OCI-LY3 (cell line): Measurements from ENCODE around the gene ZNF263.

Experiments used
- H2AFZ ChIP-seq: fragments of 200-600, 300-600 bp; shearing (Covaris generic); 2 replicates; pipeline ENCODE4 v1.6.0; 2014; ENCODE audit warnings: antibody characterized with exemption, low read depth, low read length
- H3K27ac ChIP-seq: fragments of 200-600, 300-600 bp; sonication (generic); 2 replicates; pipeline ENCODE4 v1.5.1; 2014; ENCODE audit warnings: mild to moderate bottlenecking, low read length, moderate library complexity, mixed read lengths
- H3K27me3 ChIP-seq: fragments of 200-600, 300-600 bp; sonication (generic); 2 replicates; pipeline ENCODE4 v1.6.1; 2014; ENCODE audit warnings: low read depth, low read length, mixed read lengths
- H3K36me3 ChIP-seq: fragments of 200-600, 300-600 bp; sonication (generic); replicated peaks from 2 replicates; pipeline ENCODE3; 2014; ENCODE audit warnings: low read depth, low read length, mixed read lengths
- H3K4me1 ChIP-seq: fragments of 300-600, 200-600 bp; sonication (generic); 2 replicates; pipeline ENCODE4 v1.6.1; 2014; ENCODE audit warnings: low read length, mixed read lengths
- H3K4me2 ChIP-seq: fragments of 200-600, 300-600 bp; sonication (generic); 2 replicates; pipeline ENCODE4 v1.6.1; 2014; ENCODE audit warnings: low read length, mixed read lengths
- H3K4me3 ChIP-seq: fragments of 300-600, 200-600 bp; sonication (generic); 2 replicates; pipeline ENCODE4 v1.5.1; 2014; ENCODE audit warnings: antibody characterized with exemption, mild to moderate bottlenecking, low read length, moderate library complexity
- H3K79me2 ChIP-seq: fragments of 300-600, 200-600 bp; shearing (Covaris generic); 2 replicates; pipeline ENCODE4 v1.6.1; 2014; ENCODE audit warnings: mild to moderate bottlenecking, low read length, mixed read lengths
- H3K9ac ChIP-seq: fragments of 300-600, 200-600 bp; shearing (Covaris generic); 2 replicates; pipeline ENCODE4 v1.6.0; 2014; ENCODE audit warnings: mild to moderate bottlenecking, low read length, moderate library complexity
- H3K9me3 ChIP-seq: fragments of 200-600, 300-600 bp; shearing (Covaris generic); 2 replicates; pipeline ENCODE4 v1.6.1; 2014; ENCODE audit warnings: low read length, mixed read lengths; ENCODE audit not compliant: insufficient read depth
- H4K20me1 ChIP-seq: fragments of 200-600, 300-600 bp; sonication (generic); 2 replicates; pipeline ENCODE4 v1.6.1; 2016; ENCODE audit warnings: low read length, mixed read lengths; ENCODE audit not compliant: insufficient read depth
- EZH2phosphoT487 ChIP-seq: fragments of 200-600 bp; shearing (Covaris generic); IDR thresholded peaks from 2 replicates; pipeline ENCODE4 v1.6.1; 2018; ENCODE audit warnings: antibody characterized with exemption, mixed run types, low read depth
- TF ChIP-seq, protein P1 (sequence below): fragments of 200-600, 300-600 bp; sonication (generic); IDR thresholded peaks from 2 replicates; pipeline ENCODE4 v1.5.1; 2014; ENCODE audit warnings: antibody characterized with exemption, low read length, low read depth

The ZNF263 gene

DNA sequence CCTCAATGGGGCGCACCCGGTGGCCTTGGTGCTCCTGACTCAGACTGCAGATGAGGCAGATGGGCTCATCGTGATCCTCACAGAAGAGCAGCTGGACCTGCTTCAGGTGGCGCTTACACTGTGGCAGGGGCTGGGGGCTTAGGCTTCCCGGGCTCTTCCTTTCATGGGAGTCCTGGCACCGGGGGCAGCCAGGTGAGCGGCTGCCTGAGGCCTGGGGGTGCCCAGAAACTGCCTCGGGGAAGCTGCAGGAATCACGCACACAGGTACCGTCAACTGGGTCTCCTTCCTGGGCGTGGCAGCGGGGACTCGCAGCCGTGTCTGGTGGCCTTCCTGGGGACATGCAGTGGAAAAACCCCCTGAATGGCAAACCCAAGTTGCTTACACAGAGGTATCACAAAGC lies 33.8 kb upstream of the ZNF263 start:
- H3K4me3 ChIP-seq: no peak overlapping the region
- H3K27me3 ChIP-seq: no peaks in the 10 kb centered on the region
- H3K36me3 ChIP-seq: no peaks in the 10 kb centered on the region
- no peak overlapping the region for H3K4me2 ChIP-seq
- no peak for TF ChIP-seq EZH2phosphoT487
- TF ChIP-seq, protein P1, sequence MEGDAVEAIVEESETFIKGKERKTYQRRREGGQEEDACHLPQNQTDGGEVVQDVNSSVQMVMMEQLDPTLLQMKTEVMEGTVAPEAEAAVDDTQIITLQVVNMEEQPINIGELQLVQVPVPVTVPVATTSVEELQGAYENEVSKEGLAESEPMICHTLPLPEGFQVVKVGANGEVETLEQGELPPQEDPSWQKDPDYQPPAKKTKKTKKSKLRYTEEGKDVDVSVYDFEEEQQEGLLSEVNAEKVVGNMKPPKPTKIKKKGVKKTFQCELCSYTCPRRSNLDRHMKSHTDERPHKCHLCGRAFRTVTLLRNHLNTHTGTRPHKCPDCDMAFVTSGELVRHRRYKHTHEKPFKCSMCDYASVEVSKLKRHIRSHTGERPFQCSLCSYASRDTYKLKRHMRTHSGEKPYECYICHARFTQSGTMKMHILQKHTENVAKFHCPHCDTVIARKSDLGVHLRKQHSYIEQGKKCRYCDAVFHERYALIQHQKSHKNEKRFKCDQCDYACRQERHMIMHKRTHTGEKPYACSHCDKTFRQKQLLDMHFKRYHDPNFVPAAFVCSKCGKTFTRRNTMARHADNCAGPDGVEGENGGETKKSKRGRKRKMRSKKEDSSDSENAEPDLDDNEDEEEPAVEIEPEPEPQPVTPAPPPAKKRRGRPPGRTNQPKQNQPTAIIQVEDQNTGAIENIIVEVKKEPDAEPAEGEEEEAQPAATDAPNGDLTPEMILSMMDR: no peak
- no peak overlapping the region for H3K27ac ChIP-seq
- H3K4me1 ChIP-seq: no peaks in the 10 kb centered on the region
- no peaks in the 10 kb centered on the region for H3K79me2 ChIP-seq
- H3K9ac ChIP-seq: no peak overlapping the region
- H3K9me3 ChIP-seq: no peaks in the 10 kb centered on the region
- H2AFZ ChIP-seq: no peak overlapping the region
- no peaks in the 10 kb centered on the region for H4K20me1 ChIP-seq

DNA sequence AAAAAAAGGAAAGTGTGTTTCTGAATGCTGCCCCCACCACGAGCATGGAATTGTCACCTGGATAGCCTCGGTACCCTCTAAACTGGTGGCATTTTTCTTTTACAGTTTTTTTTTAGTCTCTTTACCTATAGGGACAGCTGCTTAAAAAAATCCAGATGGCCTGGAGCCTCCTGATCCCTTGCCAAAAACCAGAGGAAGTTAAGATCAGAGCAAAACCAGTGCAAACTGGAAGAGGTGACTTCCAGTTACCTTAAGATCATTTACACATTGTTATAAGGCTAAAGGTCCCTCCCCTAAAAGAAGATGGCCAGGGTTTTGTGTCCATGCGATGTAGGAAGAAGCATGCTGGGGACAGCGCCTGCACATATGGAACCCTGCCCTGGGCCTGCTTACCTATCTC lies 30.3 kb upstream of the ZNF263 start:
- no peak overlapping the region for H3K9ac ChIP-seq
- no peak for TF ChIP-seq EZH2phosphoT487
- TF ChIP-seq, protein P1: no peak
- no peaks in the 10 kb centered on the region for H3K79me2 ChIP-seq
- H3K27me3 ChIP-seq: no peaks in the 10 kb centered on the region
- no peaks in the 10 kb centered on the region for H3K4me1 ChIP-seq
- H3K9me3 ChIP-seq: no peaks in the 10 kb centered on the region
- no peak overlapping the region for H3K4me2 ChIP-seq
- no peak overlapping the region for H3K4me3 ChIP-seq
- H4K20me1 ChIP-seq: no peaks in the 10 kb centered on the region
- H2AFZ ChIP-seq: no peak overlapping the region
- H3K36me3 ChIP-seq: no peaks in the 10 kb centered on the region
- no peak overlapping the region for H3K27ac ChIP-seq

DNA sequence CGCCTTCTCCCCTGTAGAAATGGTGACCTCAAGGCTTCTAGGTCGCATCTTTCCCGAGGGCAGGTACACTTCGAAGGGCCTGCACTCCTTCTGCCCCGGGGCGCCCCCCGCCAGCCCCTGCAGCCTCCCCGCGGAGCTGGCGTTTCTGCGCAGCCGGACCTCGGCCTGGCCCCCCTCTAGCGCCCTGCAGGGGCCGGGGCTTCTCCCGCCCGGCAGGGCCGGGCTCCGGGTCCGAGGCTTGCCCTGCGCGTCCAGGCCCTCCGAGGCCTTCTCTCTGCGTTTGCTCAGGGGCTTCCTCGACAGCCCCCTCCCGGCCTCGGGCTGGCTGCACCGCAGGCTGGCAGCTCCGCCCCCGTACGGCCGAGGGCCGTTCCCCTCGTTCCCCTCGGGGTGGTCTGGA lies 29.0 kb upstream of the ZNF263 start:
- no peak overlapping the region for H3K4me2 ChIP-seq
- H3K9ac ChIP-seq: no peak overlapping the region
- H3K36me3 ChIP-seq: no peaks in the 10 kb centered on the region
- H3K27ac ChIP-seq: no peak overlapping the region
- H4K20me1 ChIP-seq: no peaks in the 10 kb centered on the region
- no peaks in the 10 kb centered on the region for H3K4me1 ChIP-seq
- TF ChIP-seq, protein P1: no peak
- no peak for TF ChIP-seq EZH2phosphoT487
- H3K79me2 ChIP-seq: no peaks in the 10 kb centered on the region
- no peaks in the 10 kb centered on the region for H3K27me3 ChIP-seq
- H3K4me3 ChIP-seq: no peak overlapping the region
- H2AFZ ChIP-seq: no peak overlapping the region
- H3K9me3 ChIP-seq: no peaks in the 10 kb centered on the region

DNA sequence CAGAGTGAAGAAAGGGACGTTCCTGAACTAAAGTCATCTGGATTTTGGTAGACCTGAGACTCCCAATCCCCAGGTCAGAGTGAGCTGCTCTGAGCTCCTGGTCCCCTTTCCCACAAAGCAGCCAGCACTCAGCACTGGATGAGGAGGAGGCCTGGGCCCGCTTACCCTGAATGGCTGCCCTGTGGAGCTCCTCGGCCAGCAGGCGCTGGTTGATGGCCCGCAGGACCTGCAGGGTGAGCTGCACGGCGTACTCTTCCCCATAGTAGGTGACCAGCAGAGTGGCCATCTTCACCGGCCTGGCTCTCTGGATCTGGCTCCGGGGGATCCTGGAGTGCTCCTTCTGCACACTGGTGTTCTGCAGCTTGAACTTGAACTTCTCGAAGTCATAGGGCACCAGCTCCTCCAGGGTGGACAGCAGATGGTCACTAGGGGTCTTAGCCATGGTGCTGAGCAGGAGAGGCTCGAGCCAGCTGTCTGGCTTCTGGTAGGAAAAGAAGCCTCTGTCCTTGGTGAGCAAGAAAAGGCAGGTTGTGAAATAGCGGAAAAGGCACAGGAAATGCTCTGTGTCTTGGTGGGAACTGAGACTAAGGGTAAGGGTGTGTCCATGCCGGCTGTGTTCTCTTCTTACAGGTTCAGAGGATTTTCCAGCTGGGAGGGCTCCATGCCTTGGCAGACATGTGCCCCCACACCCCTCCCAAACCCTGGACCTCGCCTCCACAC lies 27.0 kb upstream of the ZNF263 start, which contains the start of gene MEFV:
Gene MEFV, minus strand, starts transcription at position 488 of the 720 bp plus-strand sequence. Its CDS starts 46 bp downstream, at position 442.
- Histone ChIP-seq H3K27ac (no peak within 1 kb of the TSS), H3K9me3 (no peaks in the 10 kb centered on the region), H3K4me2 (no peak within 1 kb of the TSS), H3K27me3 (no peaks in the 10 kb centered on the region), H3K36me3 (no peaks in the 10 kb centered on the region), H3K4me1 (no peaks in the 10 kb centered on the region), H3K79me2 (no peaks in the 10 kb centered on the region), H3K9ac (no peak within 1 kb of the TSS), H3K4me3 (no peak within 1 kb of the TSS), H2AFZ (no peak within 1 kb of the TSS), H4K20me1 (no peaks in the 10 kb centered on the region)
- TF ChIP-seq EZH2phosphoT487: no peak
- TF ChIP-seq, protein P1: no peak
